ENCODE data around the gene SETD1A.

- TF ChIP-seq CTCF (IDR thresholded peaks at IDR 0.05) (no peak), EZH2 (IDR thresholded peaks at IDR 0.05) (no peak)
Observed at GRCh38 chr16:30926937-30927788, 30.4 kb upstream of the SETD1A start.
